C4-2B (cell line): Measurements from ENCODE around the gene FMNL2.

ENCODE experiments used
- ZFX ChIP-seq: fragments of 450-650 bp; IDR thresholded peaks from 2 replicates; pipeline ENCODE4 v1.6.1; 2017
- TF ChIP-seq, protein P1 (sequence below): fragments of 450-650 bp; conservative IDR thresholded peaks from 2 replicates; pipeline ENCODE4 v1.5.1; 2017; ENCODE audit warnings: mild to moderate bottlenecking

DNA sequence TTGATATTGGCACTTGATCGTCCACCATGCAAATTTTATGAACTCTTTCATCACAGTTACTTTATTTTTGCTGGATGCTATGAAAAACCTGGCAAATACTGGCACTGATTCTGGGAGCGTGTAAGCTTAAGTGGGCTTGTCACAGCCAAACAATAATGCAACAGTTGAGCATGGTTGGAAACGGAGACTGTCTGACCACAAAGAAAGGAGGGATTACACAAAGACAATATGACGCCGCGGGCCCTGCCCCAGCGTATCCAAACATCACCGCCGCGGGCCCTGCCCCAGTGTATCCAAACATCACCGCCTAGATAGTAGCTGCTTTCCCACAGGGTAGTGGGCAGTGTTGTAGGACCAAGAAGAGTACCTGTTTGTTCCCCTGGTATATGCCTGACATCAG is 246.4 kb downstream of the FMNL2 start:
- TF ChIP-seq, protein P1, sequence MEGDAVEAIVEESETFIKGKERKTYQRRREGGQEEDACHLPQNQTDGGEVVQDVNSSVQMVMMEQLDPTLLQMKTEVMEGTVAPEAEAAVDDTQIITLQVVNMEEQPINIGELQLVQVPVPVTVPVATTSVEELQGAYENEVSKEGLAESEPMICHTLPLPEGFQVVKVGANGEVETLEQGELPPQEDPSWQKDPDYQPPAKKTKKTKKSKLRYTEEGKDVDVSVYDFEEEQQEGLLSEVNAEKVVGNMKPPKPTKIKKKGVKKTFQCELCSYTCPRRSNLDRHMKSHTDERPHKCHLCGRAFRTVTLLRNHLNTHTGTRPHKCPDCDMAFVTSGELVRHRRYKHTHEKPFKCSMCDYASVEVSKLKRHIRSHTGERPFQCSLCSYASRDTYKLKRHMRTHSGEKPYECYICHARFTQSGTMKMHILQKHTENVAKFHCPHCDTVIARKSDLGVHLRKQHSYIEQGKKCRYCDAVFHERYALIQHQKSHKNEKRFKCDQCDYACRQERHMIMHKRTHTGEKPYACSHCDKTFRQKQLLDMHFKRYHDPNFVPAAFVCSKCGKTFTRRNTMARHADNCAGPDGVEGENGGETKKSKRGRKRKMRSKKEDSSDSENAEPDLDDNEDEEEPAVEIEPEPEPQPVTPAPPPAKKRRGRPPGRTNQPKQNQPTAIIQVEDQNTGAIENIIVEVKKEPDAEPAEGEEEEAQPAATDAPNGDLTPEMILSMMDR = no peak
- no peak for TF ChIP-seq ZFX
